SK-N-SH treated with all-trans-retinoic acid at 6 μM for 48 hours (cell line): ENCODE measurements around the gene C16orf96.

ENCODE experiments used
- ATAC-seq: fragments of 200-7000 bp; cut with Tn5 transposase; 3 replicates; pipeline ENCODE4 v1.9.1; 2020; ENCODE audit warnings: mild to moderate bottlenecking, moderate library complexity
- ARNTL ChIP-seq: fragments of 450-650 bp; formaldehyde crosslinking; IDR thresholded peaks from 2 replicates; pipeline ENCODE4 v1.5.0; 2020; ENCODE audit warnings: low read depth, mild to moderate bottlenecking, moderate library complexity, borderline replicate concordance
- BACH2 ChIP-seq: fragments of 250-450 bp; sonication (Bioruptor Pico); IDR thresholded peaks from 2 replicates; pipeline ENCODE4 v1.9.0; 2021; ENCODE audit warnings: mild to moderate bottlenecking, borderline replicate concordance
- CREB5 ChIP-seq: fragments of 250-450 bp; sonication (Bioruptor Pico); IDR thresholded peaks from 2 replicates; pipeline ENCODE4 v1.5.1; 2020; ENCODE audit warnings: low read depth, mild to moderate bottlenecking, moderate library complexity
- CSDC2 ChIP-seq: fragments of 250-450 bp; sonication (Bioruptor Pico); IDR thresholded peaks from 2 replicates; pipeline ENCODE4 v1.5.0; 2020; ENCODE audit warnings: mild to moderate bottlenecking, moderate library complexity
- CSRNP3 ChIP-seq: fragments of 250-450 bp; sonication (Bioruptor Pico); IDR thresholded peaks from 2 replicates; pipeline ENCODE4 v1.5.1; 2021; ENCODE audit warnings: mild to moderate bottlenecking, moderate library complexity
- GLIS3 ChIP-seq: fragments of 250-450 bp; sonication (Bioruptor Pico); IDR thresholded peaks from 2 replicates; pipeline ENCODE4 v1.5.0; 2020; ENCODE audit warnings: mild to moderate bottlenecking, moderate library complexity
- ISL1 ChIP-seq: fragments of 250-450 bp; sonication (Bioruptor Pico); IDR thresholded peaks from 2 replicates; pipeline ENCODE4 v2.1.2; 2022; ENCODE audit warnings: mild to moderate bottlenecking, moderate library complexity
- OSR1 ChIP-seq: fragments of 250-450 bp; sonication (Bioruptor Pico); IDR thresholded peaks from 2 replicates; pipeline ENCODE4 v1.8.0; 2022; ENCODE audit warnings: moderate library complexity, mild to moderate bottlenecking, inconsistent platforms
- PATZ1 ChIP-seq: fragments of 250-450 bp; sonication (Bioruptor Pico); IDR thresholded peaks from 2 replicates; pipeline ENCODE4 v1.8.0; 2020; ENCODE audit warnings: mild to moderate bottlenecking, moderate library complexity, borderline replicate concordance
- POU6F1 ChIP-seq: fragments of 250-450 bp; sonication (Bioruptor Pico); IDR thresholded peaks from 2 replicates; pipeline ENCODE4 v1.8.0; 2021; ENCODE audit warnings: low read depth, mild to moderate bottlenecking, moderate library complexity, borderline replicate concordance
- PPARA ChIP-seq: fragments of 250-450 bp; sonication (Bioruptor Pico); IDR thresholded peaks from 2 replicates; pipeline ENCODE4 v1.5.0; 2020; ENCODE audit warnings: mild to moderate bottlenecking, borderline replicate concordance
- RARB ChIP-seq: fragments of 250-450 bp; sonication (Bioruptor Pico); IDR thresholded peaks from 2 replicates; pipeline ENCODE4 v1.8.0; 2021; ENCODE audit warnings: mild to moderate bottlenecking, moderate library complexity
- SNAI2 ChIP-seq: fragments of 250-450 bp; sonication (Bioruptor Pico); IDR thresholded peaks from 2 replicates; pipeline ENCODE4 v1.5.0; 2020; ENCODE audit warnings: mild to moderate bottlenecking, moderate library complexity
- TCF4 ChIP-seq: fragments of 250-450 bp; sonication (Bioruptor Pico); IDR thresholded peaks from 2 replicates; pipeline ENCODE4 v1.8.0; 2021; ENCODE audit warnings: mild to moderate bottlenecking, moderate library complexity, borderline replicate concordance
- TOX ChIP-seq: fragments of 250-450 bp; sonication (Bioruptor Pico); IDR thresholded peaks from 2 replicates; pipeline ENCODE4 v1.8.0; 2021; ENCODE audit warnings: mild to moderate bottlenecking, moderate library complexity, borderline replicate concordance
- TSHZ2 ChIP-seq: fragments of 250-450 bp; sonication (Bioruptor Pico); IDR thresholded peaks from 2 replicates; pipeline ENCODE4 v1.5.0; 2020; ENCODE audit warnings: mild to moderate bottlenecking, moderate library complexity
- ZC3H10 ChIP-seq: fragments of 250-450 bp; sonication (Bioruptor Pico); IDR thresholded peaks from 2 replicates; pipeline ENCODE4 v1.5.1; 2021; ENCODE audit warnings: mild to moderate bottlenecking, moderate library complexity
- ZFP3 ChIP-seq: fragments of 250-450 bp; sonication (Bioruptor Pico); IDR thresholded peaks from 2 replicates; pipeline ENCODE4 v1.5.0; 2020; ENCODE audit warnings: mild to moderate bottlenecking, moderate library complexity
- ZFP30 ChIP-seq: fragments of 450-650 bp; formaldehyde crosslinking; IDR thresholded peaks from 2 replicates; pipeline ENCODE4 v1.5.0; 2022; ENCODE audit warnings: mild to moderate bottlenecking, moderate library complexity
- ZNF565 ChIP-seq: fragments of 450-650 bp; formaldehyde crosslinking; conservative IDR thresholded peaks from 2 replicates; pipeline ENCODE4 v1.5.0; 2020; ENCODE audit warnings: low read depth, mild to moderate bottlenecking, moderate library complexity
- ZNF70 ChIP-seq: fragments of 450-650 bp; formaldehyde crosslinking; IDR thresholded peaks from 2 replicates; pipeline ENCODE4 v1.5.0; 2020; ENCODE audit warnings: mild to moderate bottlenecking, moderate library complexity
- ZNF8 ChIP-seq: fragments of 450-650 bp; formaldehyde crosslinking; IDR thresholded peaks from 2 replicates; pipeline ENCODE4 v1.5.0; 2020; ENCODE audit warnings: mild to moderate bottlenecking, moderate library complexity

The C16orf96 gene

GRCh38 chr16:4519274-4520058 lies 36.7 kb upstream of the C16orf96 start:
- ATAC-seq, result no peak
- no peak for TF ChIP-seq RARB (CRISPR knock-in tag)
- no peak for TF ChIP-seq SNAI2 (CRISPR knock-in tag)
- TF ChIP-seq TCF4 (CRISPR knock-in tag), result no peak
- no peak for TF ChIP-seq GLIS3 (CRISPR knock-in tag)
- TF ChIP-seq ZC3H10, result no peak
- TF ChIP-seq CREB5 (CRISPR knock-in tag), result no peak
- no peak for TF ChIP-seq BACH2 (CRISPR knock-in tag)
- TF ChIP-seq POU6F1, result no peak
- no peak for TF ChIP-seq ZFP3 (CRISPR knock-in tag)
- no peak for TF ChIP-seq ZNF8 (CRISPR knock-in tag)
- TF ChIP-seq PPARA (CRISPR knock-in tag), result no peak
- no peak for TF ChIP-seq CSRNP3
- no peak for TF ChIP-seq ZNF565 (CRISPR knock-in tag)
- no peak for TF ChIP-seq CSDC2
- no peak for TF ChIP-seq OSR1 (CRISPR knock-in tag)
- no peak for TF ChIP-seq ISL1 (CRISPR knock-in tag)
- TF ChIP-seq ARNTL, result no peak

- TF ChIP-seq TSHZ2 (CRISPR knock-in tag), result no peak
- TF ChIP-seq ZNF70 (CRISPR knock-in tag), result no peak
- no peak for TF ChIP-seq CSRNP3
- TF ChIP-seq GLIS3 (CRISPR knock-in tag), result no peak
- no peak for TF ChIP-seq POU6F1
- no peak for TF ChIP-seq ZFP3 (CRISPR knock-in tag)
- no peak for TF ChIP-seq TOX (CRISPR knock-in tag)
- TF ChIP-seq PPARA (CRISPR knock-in tag), result no peak
- TF ChIP-seq ZFP30 (CRISPR knock-in tag), result no peak
- no peak for TF ChIP-seq PATZ1
- no peak for TF ChIP-seq OSR1 (CRISPR knock-in tag)
- TF ChIP-seq TCF4 (CRISPR knock-in tag), result no peak
- no peak for ATAC-seq
Measured at GRCh38 chr16:4520913-4521312, 35.2 kb upstream of the C16orf96 start.
